ENCODE data around the gene MACF1. TPM values are rescaled to one million over a fixed set of nuclear protein-coding genes. Genes with fewer than 3 reads are reported as not detected.

Gene MACF1
- total RNA-seq, 1 donor from 2014 or later, result 222 TPM

GRCh38 chr1:39216771-39217170 lies 12.3 kb downstream of the MACF1 start:
- H3K27me3 ChIP-seq, result no peaks in the 10 kb centered on the region
- peaks cover 3% of the 10 kb centered on the region for H3K27me3 Mint-ChIP-seq (ENCODE audit: insufficient read depth, low read depth)
- TF ChIP-seq EZH2phosphoT487 (IDR thresholded peaks at IDR 0.05) (no peak), EZH2 (IDR thresholded peaks at IDR 0.05) (no peak), CTCF (IDR thresholded peaks at IDR 0.05) (no peak)
- H3K27ac ChIP-seq, result no peak overlapping the region
- H3K4me2 ChIP-seq, result peak overlapping the region; percentile 1
- H4K20me1 ChIP-seq (ENCODE audit: low read depth), result peaks cover 54% of the 10 kb centered on the region
- H3K4me1 ChIP-seq, result peaks cover 57% of the 10 kb centered on the region
- no peak overlapping the region for H3K27ac Mint-ChIP-seq
- H3F3A ChIP-seq (ENCODE audit: low read depth), result peaks cover 32% of the 10 kb centered on the region
- H3K4me3 ChIP-seq, result no peak overlapping the region
- H3K9me3 Mint-ChIP-seq, result no peaks in the 10 kb centered on the region
- peaks cover 7% of the 10 kb centered on the region for H3K36me3 Mint-ChIP-seq
- DNase-seq (ENCODE audit: low spot score), result no peak
- H3K4me3 Mint-ChIP-seq, result no peak overlapping the region
- peaks cover 86% of the 10 kb centered on the region for H3K79me2 ChIP-seq (ENCODE audit: low read depth)
- H3K36me3 ChIP-seq, result no peaks in the 10 kb centered on the region
- no peaks in the 10 kb centered on the region for H3K9me3 ChIP-seq (ENCODE audit: low read depth)
- no peak overlapping the region for H3K9ac ChIP-seq
- H3K4me1 Mint-ChIP-seq, result peaks cover 38% of the 10 kb centered on the region
- H2AFZ ChIP-seq (replicated peaks), result no peak overlapping the region

- Histone ChIP-seq H3K4me3 (no peak overlapping the region), H2AFZ (replicated peaks) (no peak overlapping the region), H3K36me3 (no peaks in the 10 kb centered on the region), H3K27me3 (no peaks in the 10 kb centered on the region), H3K9ac (no peak overlapping the region), H4K20me1 (ENCODE audit: low read depth) (peaks cover 49% of the 10 kb centered on the region), H3K4me2 (no peak overlapping the region), H3K9me3 (ENCODE audit: low read depth) (no peaks in the 10 kb centered on the region), H3K27ac (no peak overlapping the region), H3K4me1 (peaks cover 24% of the 10 kb centered on the region), H3F3A (ENCODE audit: low read depth) (peaks cover 6% of the 10 kb centered on the region), H3K79me2 (ENCODE audit: low read depth) (peaks cover 97% of the 10 kb centered on the region)
- no peak overlapping the region for H3K27ac Mint-ChIP-seq
- H3K4me3 Mint-ChIP-seq, result no peak overlapping the region
- TF ChIP-seq CTCF (IDR thresholded peaks at IDR 0.05), result no peak
- TF ChIP-seq EZH2phosphoT487 (IDR thresholded peaks at IDR 0.05), result no peak
- TF ChIP-seq EZH2 (IDR thresholded peaks at IDR 0.05), result no peak
- H3K9me3 Mint-ChIP-seq, result no peaks in the 10 kb centered on the region
- H3K4me1 Mint-ChIP-seq, result peaks cover 8% of the 10 kb centered on the region
- peaks cover 8% of the 10 kb centered on the region for H3K36me3 Mint-ChIP-seq
- no peak for DNase-seq (ENCODE audit: low spot score)
- H3K27me3 Mint-ChIP-seq (ENCODE audit: insufficient read depth, low read depth), result peaks cover 3% of the 10 kb centered on the region
Measured at GRCh38 chr1:39220891-39221870, 16.7 kb downstream of the MACF1 start.

GRCh38 chr1:39224295-39224829 lies 19.9 kb downstream of the MACF1 start:
- H4K20me1 ChIP-seq (ENCODE audit: low read depth), result peaks cover 50% of the 10 kb centered on the region
- H3K27ac Mint-ChIP-seq, result no peak overlapping the region

More at GRCh38 chr1:39224295-39224829, 19.9 kb downstream of the MACF1 start:
- Histone ChIP-seq H2AFZ (replicated peaks) (no peak overlapping the region), H3K4me1 (peaks cover 18% of the 10 kb centered on the region), H3K27ac (no peak overlapping the region), H3K36me3 (no peaks in the 10 kb centered on the region), H3F3A (ENCODE audit: low read depth) (peaks cover 6% of the 10 kb centered on the region), H3K9me3 (ENCODE audit: low read depth) (no peaks in the 10 kb centered on the region), H3K4me3 (no peak overlapping the region), H3K27me3 (no peaks in the 10 kb centered on the region), H3K79me2 (ENCODE audit: low read depth) (peaks cover 97% of the 10 kb centered on the region), H3K9ac (no peak overlapping the region), H3K4me2 (no peak overlapping the region)
- Mint-ChIP-seq H3K9me3 (no peaks in the 10 kb centered on the region), H3K27me3 (ENCODE audit: insufficient read depth, low read depth) (peaks cover 3% of the 10 kb centered on the region), H3K4me1 (peaks cover 3% of the 10 kb centered on the region), H3K4me3 (no peak overlapping the region), H3K36me3 (peaks cover 6% of the 10 kb centered on the region)
- TF ChIP-seq CTCF (IDR thresholded peaks at IDR 0.05) (no peak), EZH2 (IDR thresholded peaks at IDR 0.05) (no peak), EZH2phosphoT487 (IDR thresholded peaks at IDR 0.05) (no peak)
- no peak for DNase-seq (ENCODE audit: low spot score)

Measured in neural progenitor cell (in vitro differentiated cells).